GM18502 (cell line): ENCODE measurements around the gene ELFN2.
"Not testable (repeated sequence)": the region's sequence is repeated elsewhere in the genome, so short reads cannot be mapped to it uniquely, and the experiment has no call there.

Source experiments
- ATAC-seq: cut with Tn5 transposase; IDR thresholded peaks from one replicate; pipeline ENCODE4 v1.9.1; 2021; ENCODE audit warnings: mild to moderate bottlenecking; ENCODE audit not compliant: unreplicated experiment, poor library complexity

The ELFN2 gene

DNA sequence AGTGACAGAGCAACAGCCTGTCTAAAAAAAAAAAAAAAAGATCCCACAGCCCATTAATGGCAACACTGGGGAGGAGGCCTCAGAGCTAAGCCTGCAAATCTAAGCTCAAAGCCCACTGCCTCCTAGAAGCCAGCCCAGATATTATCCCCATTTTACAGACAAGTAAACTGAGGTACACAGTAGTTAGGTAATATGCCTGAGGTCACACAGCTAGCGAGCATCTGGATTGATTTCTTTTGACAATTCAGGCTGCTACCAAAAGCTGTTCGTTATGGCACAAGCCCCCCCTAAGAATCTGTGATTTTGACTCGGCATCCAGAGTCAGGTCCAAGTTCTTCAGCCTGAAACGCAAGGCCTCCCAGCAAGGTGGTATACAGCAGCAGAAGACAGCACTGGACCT, 13.7 kb downstream of the ELFN2 start:
- ATAC-seq: no peak

GRCh38 chr22:37412495-37413250, 14.6 kb downstream of the ELFN2 start:
- no peak for ATAC-seq

DNA sequence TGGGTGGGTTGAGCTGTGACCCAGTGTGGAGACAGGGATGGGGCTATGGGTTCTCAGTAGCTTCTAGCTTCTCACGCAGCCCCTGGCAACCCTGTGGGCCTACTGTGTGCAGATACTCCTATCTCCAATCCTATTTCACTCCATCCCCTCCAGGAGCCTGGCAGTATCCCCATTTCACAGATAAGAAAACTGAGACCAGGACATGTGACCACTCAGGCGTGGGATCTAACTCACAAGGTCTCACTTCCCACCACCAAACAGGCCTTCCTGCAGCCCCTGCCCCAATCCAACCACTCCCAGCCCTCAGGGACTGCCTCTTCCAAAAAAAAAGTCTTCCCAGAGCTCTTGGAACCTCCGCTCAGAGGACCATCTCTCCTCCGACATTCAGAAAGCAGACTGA, 15.6 kb downstream of the ELFN2 start:
- ATAC-seq: no peak

DNA sequence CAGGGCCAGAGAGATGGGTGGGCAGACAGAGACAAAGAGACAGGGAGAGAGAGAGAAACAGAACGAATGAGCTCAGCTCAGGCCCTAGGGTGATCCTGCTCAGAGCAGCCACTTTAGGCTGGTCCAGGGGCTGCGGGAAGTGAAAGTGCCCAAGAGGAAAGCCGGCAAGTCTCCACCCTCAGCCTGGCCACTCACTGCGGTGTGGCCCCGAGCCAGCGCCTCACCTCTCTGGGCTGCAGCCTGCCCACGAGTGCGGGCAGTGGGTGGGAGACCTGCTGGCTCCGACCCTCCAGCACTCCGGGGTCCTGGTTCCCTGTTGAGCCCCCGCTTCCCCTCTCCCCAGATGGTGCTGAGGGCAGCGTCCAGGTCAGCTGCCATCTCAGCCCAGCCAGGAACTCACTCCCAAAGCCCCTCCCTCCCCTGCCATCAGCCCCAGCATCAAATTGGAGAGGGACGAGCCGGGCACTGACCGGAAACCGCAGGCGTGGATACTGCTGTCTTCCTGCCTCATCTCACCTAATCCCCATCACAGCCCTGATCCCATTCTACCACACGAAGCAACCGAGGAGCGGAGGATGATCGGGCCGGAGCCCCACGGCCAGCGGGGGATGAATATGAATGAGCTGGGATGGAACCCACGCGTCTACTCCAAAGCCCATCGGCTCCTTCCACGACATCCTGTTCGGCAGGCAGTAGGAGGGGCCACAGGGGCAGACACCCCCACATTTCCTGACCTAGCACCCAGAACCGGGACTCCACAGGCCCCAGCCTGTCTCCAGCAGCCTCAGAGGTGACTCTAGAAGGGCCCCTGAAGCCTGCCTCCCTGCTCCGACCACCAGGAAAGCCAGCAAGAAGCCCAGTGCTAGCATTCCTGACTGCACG, 16.9 kb downstream of the ELFN2 start:
- no peak for ATAC-seq

DNA sequence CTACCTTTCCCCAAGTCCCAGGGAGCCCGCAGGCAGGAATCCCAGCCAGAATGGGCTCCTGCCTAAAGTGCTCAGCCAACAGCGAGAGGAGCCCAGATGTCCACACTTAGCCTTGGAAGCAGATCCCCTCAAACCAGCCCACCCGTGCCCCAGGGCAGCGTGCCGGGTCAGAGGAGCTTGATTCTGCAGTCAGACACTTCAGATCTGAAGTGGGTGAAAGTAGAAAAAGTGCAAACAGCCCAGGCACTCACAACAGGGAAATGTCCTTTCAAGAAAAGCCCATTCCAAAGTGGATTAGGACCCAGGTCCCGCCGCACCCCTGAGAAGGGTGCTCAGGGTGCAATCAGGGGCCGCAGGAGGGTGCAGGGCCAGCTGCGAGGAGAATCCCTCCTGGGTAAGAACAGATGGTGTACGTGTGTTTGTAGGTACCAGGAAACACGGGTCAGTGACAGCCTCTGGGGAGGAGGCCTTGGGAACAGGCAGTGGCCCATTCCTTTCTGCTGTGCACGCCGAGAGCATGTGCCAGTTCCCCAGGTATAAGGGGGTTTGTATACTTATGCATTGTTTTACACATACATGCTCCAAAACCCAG, 17.7 kb downstream of the ELFN2 start:
- ATAC-seq: no peak

DNA sequence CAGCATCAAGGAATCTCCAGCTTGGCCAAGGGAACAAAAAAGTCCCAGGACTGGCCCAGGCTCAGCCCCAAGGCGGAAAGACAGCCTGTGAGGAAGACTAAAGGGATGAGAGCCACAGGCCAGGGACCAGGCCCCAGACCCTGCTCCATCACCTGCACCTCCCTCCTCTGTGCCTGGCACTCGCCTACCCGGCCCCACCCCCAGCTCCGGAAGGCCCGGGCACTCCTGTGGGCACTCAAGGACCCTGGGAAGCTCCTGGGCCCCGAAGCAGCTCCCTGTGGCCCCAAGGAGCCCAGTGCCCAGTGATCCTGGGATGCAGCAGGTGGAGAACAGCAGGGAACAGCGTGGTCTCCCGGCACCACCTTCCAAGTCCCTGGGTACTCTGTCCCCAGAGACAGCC, 18.2 kb downstream of the ELFN2 start:
- no peak for ATAC-seq

- ATAC-seq: no peak
Measured at GRCh38 chr22:37407856-37408255, 19.4 kb downstream of the ELFN2 start.

GRCh38 chr22:37406441-37407235, 20.6 kb downstream of the ELFN2 start:
- ATAC-seq: no peak

DNA sequence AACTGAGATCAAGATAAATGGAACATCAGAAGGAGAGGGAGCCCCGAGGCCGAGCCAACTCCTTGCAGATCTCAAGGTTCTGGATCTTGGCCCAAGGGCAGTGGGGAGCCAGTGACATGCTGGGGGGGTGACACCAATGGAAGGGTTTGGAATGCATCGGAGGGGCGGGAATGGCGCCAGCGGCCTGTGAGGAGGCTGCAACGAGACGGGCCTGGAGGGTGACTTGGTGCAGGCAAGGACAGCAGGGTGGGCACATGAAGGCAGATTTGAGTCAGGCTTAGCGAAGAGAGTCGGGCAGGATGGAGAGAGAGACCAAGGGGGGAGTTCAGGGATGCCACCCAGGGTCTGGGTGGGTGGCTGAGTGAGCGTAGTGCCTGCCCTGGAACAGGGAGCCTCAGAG, 23.2 kb downstream of the ELFN2 start:
- no peak for ATAC-seq

DNA sequence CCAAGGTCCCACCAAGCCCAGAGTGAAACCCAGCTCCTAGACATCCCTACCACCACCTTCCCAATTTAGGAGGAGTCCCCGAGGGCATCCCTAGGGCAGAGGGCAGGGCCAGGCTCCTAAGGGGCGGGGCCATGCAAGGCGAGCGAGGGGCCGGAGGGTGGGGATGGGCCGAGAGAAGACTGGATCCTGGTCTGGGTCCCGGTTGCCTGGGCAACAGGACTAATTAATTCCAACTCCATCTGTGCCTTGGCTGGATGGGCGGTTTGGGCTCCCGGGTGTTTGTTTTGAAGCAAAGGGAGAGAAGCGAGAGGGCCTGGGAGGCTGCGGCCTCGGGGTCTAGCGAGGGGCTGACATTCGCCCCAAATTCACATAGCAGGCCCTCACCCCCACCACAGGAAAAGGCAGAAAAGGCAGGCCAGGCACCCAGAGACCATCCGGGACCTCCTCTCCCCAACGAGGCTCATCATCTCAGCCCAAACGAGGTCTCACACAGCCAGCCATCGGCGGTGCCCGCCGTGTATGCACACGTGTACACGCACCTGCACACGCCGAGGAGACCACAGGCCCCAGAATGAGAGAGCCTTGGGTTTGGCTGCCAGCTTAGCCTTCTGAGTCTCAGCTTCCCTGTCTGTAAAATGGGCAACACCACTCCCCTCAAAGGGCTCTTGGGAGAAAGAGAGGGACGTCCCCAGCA, 23.9 kb downstream of the ELFN2 start:
- no peak for ATAC-seq

DNA sequence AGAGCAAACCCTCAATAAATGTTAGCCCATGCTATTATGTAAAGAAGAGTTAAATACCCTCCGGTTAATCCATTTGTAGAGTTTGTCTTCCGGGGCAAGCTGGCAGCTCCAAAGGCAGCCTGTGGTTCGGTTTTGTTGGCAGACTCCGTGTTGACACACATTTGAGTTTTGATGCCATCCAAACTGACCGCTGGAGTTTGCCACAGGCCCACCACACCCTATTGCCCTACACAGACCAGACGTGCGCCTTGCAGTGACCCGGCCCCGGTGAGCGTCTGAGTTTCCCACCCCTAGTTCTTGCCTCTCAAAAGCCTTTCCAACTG, 25.1 kb downstream of the ELFN2 start:
- no peak for ATAC-seq

- no peak for ATAC-seq
Measured at GRCh38 chr22:37401401-37402183, 25.7 kb downstream of the ELFN2 start.

GRCh38 chr22:37400719-37401118, 26.6 kb downstream of the ELFN2 start:
- no peak for ATAC-seq

DNA sequence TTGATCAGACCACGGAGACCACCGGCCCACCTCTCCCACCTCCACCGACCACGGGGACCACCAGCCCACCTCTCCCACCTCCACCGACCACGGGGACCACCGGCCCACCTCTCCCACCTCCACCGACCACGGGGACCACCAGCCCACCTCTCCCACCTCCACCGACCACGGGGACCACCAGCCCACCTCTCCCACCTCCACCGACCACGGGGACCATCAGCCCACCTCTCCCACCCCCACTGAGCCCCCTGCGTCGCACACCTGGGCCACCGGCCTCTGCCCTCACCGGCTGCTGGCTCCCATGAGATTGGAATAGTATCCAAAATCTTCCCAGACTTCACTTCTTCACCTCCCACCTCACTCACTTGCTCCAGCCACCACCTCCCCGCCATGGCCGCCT, 27.8 kb downstream of the ELFN2 start:
- not testable (repeated sequence) for ATAC-seq

DNA sequence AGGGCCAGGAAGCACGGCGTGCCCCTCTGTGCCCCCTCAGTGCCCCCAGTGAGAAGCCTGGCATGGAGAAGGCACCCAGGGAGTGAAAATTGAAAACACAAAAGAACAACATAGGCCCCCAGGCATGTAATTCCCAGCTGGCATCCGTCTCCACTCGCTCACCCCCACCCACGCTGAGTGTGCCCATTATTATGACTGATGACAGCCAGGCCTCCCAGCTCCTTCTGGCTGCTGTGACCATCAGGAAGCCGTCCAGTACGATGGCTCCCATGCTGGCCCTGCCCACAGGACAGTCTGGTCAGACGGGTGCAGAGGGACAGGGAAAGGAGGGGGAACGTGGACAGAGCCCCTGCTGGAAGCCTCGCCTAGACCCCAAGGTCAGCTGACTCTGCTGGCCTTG, 30.1 kb downstream of the ELFN2 start:
- ATAC-seq: no peak

DNA sequence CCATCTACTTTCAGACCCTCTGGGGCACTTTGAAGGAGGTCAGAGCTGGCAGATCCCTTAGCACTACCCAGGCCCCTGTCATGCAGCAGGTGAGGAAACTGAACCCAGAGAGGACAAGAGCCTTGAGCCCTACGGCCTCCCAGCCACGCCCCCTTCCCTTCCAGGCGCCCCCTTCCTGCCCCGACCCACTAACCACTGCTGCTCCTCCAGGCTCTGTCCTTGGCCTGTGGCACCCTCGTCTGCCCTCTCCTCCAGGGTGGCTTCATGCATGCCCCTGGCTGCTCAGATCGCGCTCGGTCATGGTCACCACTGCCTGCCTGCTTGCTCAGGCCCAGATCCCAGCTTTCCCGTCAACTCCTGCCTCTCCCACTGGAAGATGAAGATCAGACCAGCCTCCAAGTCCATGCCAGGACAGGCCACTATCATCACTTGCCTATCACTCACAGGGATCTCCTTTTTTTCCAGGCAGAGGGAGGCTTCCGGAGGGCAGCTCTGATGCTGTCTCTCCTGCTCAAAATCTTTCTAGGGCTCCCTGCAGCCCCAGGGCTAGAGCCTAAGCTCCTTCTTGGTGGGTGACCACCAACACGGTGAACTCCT, 30.7 kb downstream of the ELFN2 start:
- no peak for ATAC-seq

DNA sequence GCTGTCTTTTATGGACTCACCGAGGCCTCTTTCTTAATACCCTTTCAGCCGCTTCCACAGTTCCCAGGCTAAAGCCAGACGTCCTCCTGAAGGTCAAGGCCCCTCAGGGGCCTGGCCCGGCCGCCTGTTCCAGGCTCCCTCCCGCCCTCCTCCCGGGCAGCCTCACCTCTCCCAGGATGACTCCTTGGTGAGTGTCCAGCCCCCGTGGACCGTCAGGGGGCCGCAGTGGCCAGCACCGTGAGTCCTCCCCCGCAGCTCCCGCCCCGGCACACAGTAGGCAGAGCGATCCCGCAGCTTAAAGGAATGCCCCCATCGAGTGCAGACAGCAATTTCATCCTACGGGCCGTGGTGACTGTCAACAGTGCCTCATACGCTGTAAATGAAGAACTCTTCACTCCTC, 32.9 kb downstream of the ELFN2 start:
- no peak for ATAC-seq

DNA sequence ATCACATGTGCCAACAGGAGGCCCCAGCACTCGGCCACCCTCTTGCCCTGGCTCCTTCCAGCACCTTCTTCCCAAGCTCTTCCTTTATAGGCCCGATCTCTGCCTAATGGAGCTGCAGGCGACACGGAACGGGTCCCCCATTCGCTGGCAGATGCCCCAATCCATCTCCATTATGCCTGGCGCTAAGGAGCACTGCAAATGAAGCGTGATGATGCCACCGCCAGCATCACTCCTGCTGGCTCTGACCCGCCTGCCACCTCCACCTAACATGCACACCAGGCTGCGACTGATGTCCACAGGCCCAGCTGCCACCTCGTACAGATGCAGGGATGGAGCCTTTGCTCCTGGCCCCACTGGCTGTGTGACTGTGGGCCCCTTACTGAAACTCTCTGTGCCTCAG, 33.5 kb downstream of the ELFN2 start:
- ATAC-seq: no peak

GRCh38 chr22:37392721-37393328, 34.5 kb downstream of the ELFN2 start:
- no peak for ATAC-seq
